Keratinocyte (primary cell): ENCODE measurements around the gene ZNF648. TPM values are rescaled to one million over a fixed set of nuclear protein-coding genes. Genes with fewer than 3 reads are reported as not detected.

Source experiments
- DNase-seq: peaks from one replicate; pipeline ENCODE4 v3.0.0-alpha.2; 2011; ENCODE audit warnings: low read depth, missing footprints, low spot score
- FAIRE-seq: peaks from 2 replicates; lab custom pipeline; 2011; peaks lifted over from hg19 to GRCh38; lab: Jason Lieb, UNC
- H2AFZ ChIP-seq: 2 replicates; pipeline ENCODE4 v1.6.0; 2012; ENCODE audit warnings: low read length, control low read depth, inconsistent platforms; ENCODE audit not compliant: control insufficient read depth
- H3K27ac ChIP-seq: 2 replicates; pipeline ENCODE4 v1.5.1; 2011; ENCODE audit warnings: low read length; ENCODE audit not compliant: control insufficient read depth, insufficient read depth
- H3K27me3 ChIP-seq: 3 replicates; pipeline ENCODE4 v1.6.0; 2011; ENCODE audit warnings: low read length; ENCODE audit not compliant: control insufficient read depth, insufficient read depth; ENCODE audit errors: extremely low read depth
- H3K36me3 ChIP-seq, 2 experiments: 2 replicates in 1 of 2; 3 replicates in 1 of 2; pipeline ENCODE4 v1.5.1; 2011; ENCODE audit warnings: low read length in 2 of 2, mild to moderate bottlenecking in 1 of 2; ENCODE audit not compliant: control insufficient read depth in 2 of 2, insufficient read depth in 2 of 2; ENCODE audit errors: extremely low read depth in 1 of 2
- H3K4me1 ChIP-seq: 3 replicates; pipeline ENCODE4 v1.5.1; 2011; ENCODE audit warnings: low read length; ENCODE audit not compliant: control insufficient read depth, insufficient read depth; ENCODE audit errors: extremely low read depth
- H3K4me2 ChIP-seq: 3 replicates; pipeline ENCODE4 v1.6.0; 2011; ENCODE audit warnings: low read depth, low read length; ENCODE audit not compliant: control insufficient read depth, insufficient read depth; ENCODE audit errors: extremely low read depth
- H3K4me3 ChIP-seq, 3 experiments: fragments of 200-600 bp in 1 of 3; sonication (generic) in 1 of 3; 2 replicates in 2 of 3; 3 replicates in 1 of 3; pipeline ENCODE4 v1.5.1; 2011 to 2016; ENCODE audit warnings: low read length in 3 of 3, mild to moderate bottlenecking in 3 of 3, control low read depth in 2 of 3, inconsistent platforms in 1 of 3, low read depth in 1 of 3, mixed read lengths in 1 of 3, mixed run types in 1 of 3, moderate library complexity in 1 of 3; ENCODE audit not compliant: control insufficient read depth in 2 of 3, insufficient read depth in 2 of 3; ENCODE audit errors: extremely low read depth in 1 of 3
- H3K79me2 ChIP-seq: 2 replicates; pipeline ENCODE4 v1.6.0; 2012; ENCODE audit warnings: low read length; ENCODE audit not compliant: control insufficient read depth, insufficient read depth
- H3K9ac ChIP-seq: 3 replicates; pipeline ENCODE4 v1.6.0; 2011; ENCODE audit warnings: low read length; ENCODE audit not compliant: control insufficient read depth, insufficient read depth; ENCODE audit errors: extremely low read depth
- H3K9me1 ChIP-seq: 3 replicates; pipeline ENCODE4 v1.6.0; 2011; ENCODE audit warnings: low read length; ENCODE audit not compliant: control insufficient read depth, insufficient read depth; ENCODE audit errors: extremely low read depth
- H3K9me3 ChIP-seq: 2 replicates; pipeline ENCODE4 v1.5.1; 2012; ENCODE audit warnings: low read depth, low read length; ENCODE audit not compliant: control insufficient read depth
- H4K20me1 ChIP-seq: 3 replicates; pipeline ENCODE4 v1.6.0; 2011; ENCODE audit warnings: low read length; ENCODE audit not compliant: control insufficient read depth, insufficient read depth; ENCODE audit errors: extremely low read depth
- EZH2 ChIP-seq: IDR thresholded peaks from one replicate; pipeline ENCODE4 v1.6.1; 2012; ENCODE audit warnings: inconsistent platforms, mild to moderate bottlenecking, low read length, moderate library complexity
- dilution Hi-C: fragments of 300-500 bp; cut with MboI; formaldehyde crosslinking; loops from one replicate; pipeline ENCODE4 v1.7.0; 2020; ENCODE audit warnings: low sequenced_read_pairs; ENCODE audit not compliant: extremely low pct_ligation_motif_present
- polyA plus RNA-seq, 5 experiments: library from polyadenylated mRNA; depleted of rRNA in 3 of 5; stranded (reverse) in 3 of 5; stranded (forward) in 1 of 5; unstranded in 1 of 5; fragments of >200 nt; gene quantifications; 1 replicate in 1 of 5; 2 replicates in 3 of 5; 3 replicates in 1 of 5; pipeline versions ENCODE4 v1.2.1 to v1.2.3, GENCODE V29; 2011 to 2012; ENCODE audit warnings: missing spikeins in 2 of 5, low read depth in 1 of 5, low replicate concordance in 1 of 5
- TF ChIP-seq, protein P1 (sequence below), 3 experiments: IDR thresholded peaks in 1 of 3; conservative IDR thresholded peaks in 1 of 3; optimal IDR thresholded peaks in 1 of 3; 2 replicates in 2 of 3; 3 replicates in 1 of 3; pipeline versions ENCODE3 to v1.5.1; 2011; ENCODE audit warnings: low read length in 3 of 3, mild to moderate bottlenecking in 3 of 3, moderate library complexity in 2 of 3, control low read depth in 1 of 3, inconsistent platforms in 1 of 3; ENCODE audit not compliant: insufficient read depth in 2 of 3; ENCODE audit errors: extremely low read depth in 1 of 3

Gene ZNF648
- polyA plus RNA-seq, 1 donor (not counting 4 experiments of a cell fraction or from before 2014, with no cell fraction given) = not detected

DNA sequence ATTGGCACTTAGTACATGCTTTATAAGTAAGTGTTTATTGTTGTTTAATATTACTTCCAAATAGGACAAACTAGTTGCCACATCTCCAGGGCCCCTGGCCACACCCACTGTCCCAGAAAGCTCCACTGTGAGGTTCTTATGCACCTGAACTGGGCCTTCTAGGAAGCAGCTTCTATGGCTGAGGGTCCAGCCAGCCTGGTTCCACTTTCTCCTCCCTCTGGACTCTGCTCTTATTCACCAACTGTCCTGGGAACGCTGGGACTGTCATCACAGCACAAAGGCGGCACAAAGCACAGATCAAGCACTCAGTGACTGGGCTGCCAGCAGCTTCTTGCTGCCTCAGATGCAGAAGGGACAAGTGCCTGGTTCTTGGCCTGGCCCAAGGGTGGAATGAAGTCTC is 29.6 kb upstream of the ZNF648 start:
- Histone ChIP-seq H2AFZ (no peak overlapping the region), H3K27ac (no peak overlapping the region), H3K27me3 (no peaks in the 10 kb centered on the region), H3K9me1 (peaks cover 3% of the 10 kb centered on the region), H3K79me2 (no peaks in the 10 kb centered on the region), H3K9me3 (no peaks in the 10 kb centered on the region), H3K36me3 (no peaks in the 10 kb centered on the region), H3K4me2 (no peak overlapping the region), H3K9ac (no peak overlapping the region), H4K20me1 (no peaks in the 10 kb centered on the region), H3K4me1 (peaks cover 29% of the 10 kb centered on the region), H3K4me3 (no peak overlapping the region)
- dilution Hi-C loops = loop anchor here (25.0 kb wide), 1 partner anchor 496 kb away; the partner anchor contains the start of gene RNASEL
- TF ChIP-seq EZH2 = no peak
- TF ChIP-seq, protein P1, sequence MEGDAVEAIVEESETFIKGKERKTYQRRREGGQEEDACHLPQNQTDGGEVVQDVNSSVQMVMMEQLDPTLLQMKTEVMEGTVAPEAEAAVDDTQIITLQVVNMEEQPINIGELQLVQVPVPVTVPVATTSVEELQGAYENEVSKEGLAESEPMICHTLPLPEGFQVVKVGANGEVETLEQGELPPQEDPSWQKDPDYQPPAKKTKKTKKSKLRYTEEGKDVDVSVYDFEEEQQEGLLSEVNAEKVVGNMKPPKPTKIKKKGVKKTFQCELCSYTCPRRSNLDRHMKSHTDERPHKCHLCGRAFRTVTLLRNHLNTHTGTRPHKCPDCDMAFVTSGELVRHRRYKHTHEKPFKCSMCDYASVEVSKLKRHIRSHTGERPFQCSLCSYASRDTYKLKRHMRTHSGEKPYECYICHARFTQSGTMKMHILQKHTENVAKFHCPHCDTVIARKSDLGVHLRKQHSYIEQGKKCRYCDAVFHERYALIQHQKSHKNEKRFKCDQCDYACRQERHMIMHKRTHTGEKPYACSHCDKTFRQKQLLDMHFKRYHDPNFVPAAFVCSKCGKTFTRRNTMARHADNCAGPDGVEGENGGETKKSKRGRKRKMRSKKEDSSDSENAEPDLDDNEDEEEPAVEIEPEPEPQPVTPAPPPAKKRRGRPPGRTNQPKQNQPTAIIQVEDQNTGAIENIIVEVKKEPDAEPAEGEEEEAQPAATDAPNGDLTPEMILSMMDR (optimal IDR thresholded peaks at IDR 0.05 in 1 of 3, IDR thresholded peaks at IDR 0.05 in 1 of 3, conservative IDR thresholded peaks at IDR 0.05 in 1 of 3; ENCODE audit: extremely low read depth in 1 of 3, insufficient read depth in 2 of 3, low read length in 3 of 3) = no peak
- no peak for FAIRE-seq
- DNase-seq = no peak

DNA sequence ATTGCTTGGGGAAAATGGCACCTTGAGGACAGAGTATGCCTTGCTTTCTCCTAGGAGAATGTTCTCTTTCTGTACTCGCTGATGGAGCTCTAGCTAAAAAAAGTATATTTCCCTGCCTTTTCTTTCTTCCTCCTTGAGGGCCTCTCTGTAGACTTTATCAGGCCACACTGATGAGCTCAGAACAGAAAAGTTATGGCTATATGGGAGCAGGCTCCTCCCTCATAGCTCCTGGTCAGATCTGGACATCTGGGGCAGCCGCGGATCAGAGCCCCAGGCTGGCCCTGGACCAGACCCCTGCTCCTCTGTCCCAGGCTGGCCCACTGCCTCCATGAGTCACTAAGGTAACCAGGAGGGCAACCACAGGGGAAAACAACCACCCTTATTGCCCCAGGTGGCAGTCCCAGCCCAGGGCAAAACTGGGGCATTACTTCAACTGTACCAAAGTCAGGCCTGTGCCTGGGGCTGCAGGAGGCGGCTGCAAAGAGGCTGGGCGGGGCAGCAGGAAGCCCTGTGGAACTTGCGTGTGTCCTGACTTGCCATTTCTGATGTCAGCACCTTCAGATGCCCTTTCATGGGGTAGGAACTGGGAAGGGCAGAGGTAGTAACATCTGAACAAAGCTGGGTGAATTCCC is 26.3 kb upstream of the ZNF648 start:
- Histone ChIP-seq H3K79me2 (no peaks in the 10 kb centered on the region), H3K36me3 (no peaks in the 10 kb centered on the region), H3K27me3 (no peaks in the 10 kb centered on the region), H3K9me1 (peaks cover 3% of the 10 kb centered on the region), H3K9me3 (no peaks in the 10 kb centered on the region), H3K4me3 (peak overlapping the region in 1 of 3 experiments; percentile 0), H3K27ac (peak overlapping the region; percentile 55), H4K20me1 (no peaks in the 10 kb centered on the region), H2AFZ (peak overlapping the region; percentile 59), H3K4me1 (peaks cover 24% of the 10 kb centered on the region), H3K9ac (peak overlapping the region; percentile 43), H3K4me2 (peak overlapping the region; percentile 73)
- TF ChIP-seq, protein P1 (optimal IDR thresholded peaks at IDR 0.05 in 1 of 3, IDR thresholded peaks at IDR 0.05 in 1 of 3, conservative IDR thresholded peaks at IDR 0.05 in 1 of 3; ENCODE audit: extremely low read depth in 1 of 3, insufficient read depth in 2 of 3, low read length in 3 of 3) = peak in 1 of 3 experiments; percentile 14
- TF ChIP-seq EZH2 = no peak
- DNase-seq (peak; percentile 84), FAIRE-seq (peak; percentile 98)
- dilution Hi-C loops = loop anchor here (25.0 kb wide), 1 partner anchor 499 kb away; the partner anchor contains the start of gene RNASEL
